ENCODE data around the gene CHRNA4. TPM values are rescaled to one million over a fixed set of nuclear protein-coding genes. Genes with fewer than 3 reads are reported as not detected.

CHRNA4 gene
- total and polyA plus RNA-seq, 2 experiments from 2014 or later: 0.15 TPM; not detected in 1

DNA sequence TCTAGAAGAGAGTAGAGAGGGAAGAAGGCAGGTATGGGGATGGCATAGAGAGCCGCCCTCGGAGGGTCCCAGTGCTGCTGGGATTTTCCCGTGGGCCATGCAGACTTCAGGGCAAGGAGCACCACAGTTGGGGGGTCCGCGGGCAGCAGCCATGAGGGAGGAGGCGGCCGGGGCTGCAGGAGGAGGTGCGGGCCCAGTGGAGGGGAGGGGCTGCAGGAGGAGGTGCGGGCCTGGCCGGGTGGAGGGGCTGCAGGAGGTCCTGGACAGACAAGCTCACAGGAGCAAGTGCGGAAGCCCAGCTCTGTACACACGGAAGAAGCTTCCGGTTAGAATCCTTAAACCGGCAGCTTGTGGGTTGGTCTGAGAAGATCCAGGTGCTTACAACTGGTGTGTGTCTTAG is 34.6 kb upstream of the CHRNA4 start:
- no peaks in the 10 kb centered on the region for H3K36me3 ChIP-seq
- no peaks in the 10 kb centered on the region for H3K9me3 ChIP-seq (ENCODE audit: low read depth)
- no peak overlapping the region for H3K27ac ChIP-seq
- no peaks in the 10 kb centered on the region for H3K4me1 ChIP-seq (ENCODE audit: low read depth)
- H3K27me3 ChIP-seq: peaks cover 21% of the 10 kb centered on the region
- H3K4me3 ChIP-seq: no peak overlapping the region
- DNase-seq (ENCODE audit: low read depth in 1 of 2, low spot score in 1 of 2): no peak
- TF ChIP-seq, protein P1, sequence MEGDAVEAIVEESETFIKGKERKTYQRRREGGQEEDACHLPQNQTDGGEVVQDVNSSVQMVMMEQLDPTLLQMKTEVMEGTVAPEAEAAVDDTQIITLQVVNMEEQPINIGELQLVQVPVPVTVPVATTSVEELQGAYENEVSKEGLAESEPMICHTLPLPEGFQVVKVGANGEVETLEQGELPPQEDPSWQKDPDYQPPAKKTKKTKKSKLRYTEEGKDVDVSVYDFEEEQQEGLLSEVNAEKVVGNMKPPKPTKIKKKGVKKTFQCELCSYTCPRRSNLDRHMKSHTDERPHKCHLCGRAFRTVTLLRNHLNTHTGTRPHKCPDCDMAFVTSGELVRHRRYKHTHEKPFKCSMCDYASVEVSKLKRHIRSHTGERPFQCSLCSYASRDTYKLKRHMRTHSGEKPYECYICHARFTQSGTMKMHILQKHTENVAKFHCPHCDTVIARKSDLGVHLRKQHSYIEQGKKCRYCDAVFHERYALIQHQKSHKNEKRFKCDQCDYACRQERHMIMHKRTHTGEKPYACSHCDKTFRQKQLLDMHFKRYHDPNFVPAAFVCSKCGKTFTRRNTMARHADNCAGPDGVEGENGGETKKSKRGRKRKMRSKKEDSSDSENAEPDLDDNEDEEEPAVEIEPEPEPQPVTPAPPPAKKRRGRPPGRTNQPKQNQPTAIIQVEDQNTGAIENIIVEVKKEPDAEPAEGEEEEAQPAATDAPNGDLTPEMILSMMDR (IDR thresholded peaks at IDR 0.05; ENCODE audit: low read depth, low read length): no peak

GRCh38 chr20:63394920-63395455 is 33.8 kb upstream of the CHRNA4 start:
- no peak overlapping the region for H3K27ac ChIP-seq
- no peak for DNase-seq (ENCODE audit: low read depth in 1 of 2, low spot score in 1 of 2)
- peaks cover 21% of the 10 kb centered on the region for H3K27me3 ChIP-seq
- no peaks in the 10 kb centered on the region for H3K4me1 ChIP-seq (ENCODE audit: low read depth)
- TF ChIP-seq, protein P1 (IDR thresholded peaks at IDR 0.05; ENCODE audit: low read depth, low read length): no peak
- H3K4me3 ChIP-seq: no peak overlapping the region
- H3K36me3 ChIP-seq: no peaks in the 10 kb centered on the region
- H3K9me3 ChIP-seq (ENCODE audit: low read depth): no peaks in the 10 kb centered on the region

DNA sequence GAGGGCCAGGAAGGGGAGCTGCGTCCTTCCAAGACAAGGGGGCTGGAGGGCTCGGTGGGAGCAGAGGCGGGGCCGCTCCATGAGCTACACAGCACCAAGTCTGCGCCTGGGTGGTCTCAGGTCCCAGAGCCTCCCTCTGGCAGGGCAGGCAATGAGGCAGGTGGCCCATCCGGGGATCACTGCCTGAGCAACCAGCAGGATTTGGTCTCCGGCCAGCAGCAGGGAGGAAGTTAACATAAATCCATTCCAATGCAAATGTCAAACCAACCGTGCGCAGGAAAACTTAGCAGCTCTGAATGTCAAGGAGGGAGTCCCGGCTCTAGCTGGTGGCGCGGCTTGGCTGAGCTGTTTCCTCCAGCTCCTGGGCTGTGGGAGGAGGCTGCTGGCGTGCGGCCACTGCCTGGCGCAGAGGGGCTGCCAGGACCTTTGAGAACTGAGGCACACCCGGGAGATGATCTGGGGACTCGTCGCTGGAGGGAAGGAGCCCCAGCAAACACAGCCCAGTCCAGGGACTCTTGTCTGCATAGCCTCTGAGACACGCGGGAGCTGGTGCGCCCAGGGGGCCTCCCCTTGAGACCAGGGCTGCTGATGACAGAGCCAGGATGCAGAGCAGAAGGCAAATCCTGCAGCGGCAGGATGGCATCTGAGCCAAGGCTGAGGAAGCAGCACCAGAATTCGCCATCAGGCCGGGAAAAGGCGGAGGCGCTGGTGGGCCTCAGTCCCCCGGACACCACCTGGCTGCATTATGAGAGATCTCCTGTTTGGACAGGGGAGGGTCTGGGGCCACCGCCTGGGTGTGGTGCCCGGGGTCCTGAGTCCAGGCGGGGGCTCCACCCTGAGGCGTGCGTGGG is 33.1 kb upstream of the CHRNA4 start:
- H3K4me3 ChIP-seq: no peak overlapping the region
- peak in 1 of 2 donors; percentile 18 for DNase-seq (ENCODE audit: low read depth in 1 of 2, low spot score in 1 of 2)
- no peak overlapping the region for H3K27ac ChIP-seq
- H3K9me3 ChIP-seq (ENCODE audit: low read depth): no peaks in the 10 kb centered on the region
- H3K4me1 ChIP-seq (ENCODE audit: low read depth): no peaks in the 10 kb centered on the region
- no peaks in the 10 kb centered on the region for H3K36me3 ChIP-seq
- peaks cover 21% of the 10 kb centered on the region for H3K27me3 ChIP-seq
- TF ChIP-seq, protein P1 (IDR thresholded peaks at IDR 0.05; ENCODE audit: low read depth, low read length): no peak

- Histone ChIP-seq H3K27me3 (peaks cover 21% of the 10 kb centered on the region), H3K9me3 (ENCODE audit: low read depth) (no peaks in the 10 kb centered on the region), H3K27ac (no peak overlapping the region), H3K36me3 (no peaks in the 10 kb centered on the region), H3K4me3 (no peak overlapping the region), H3K4me1 (ENCODE audit: low read depth) (no peaks in the 10 kb centered on the region)
- TF ChIP-seq, protein P1 (IDR thresholded peaks at IDR 0.05; ENCODE audit: low read depth, low read length): no peak
- DNase-seq (ENCODE audit: low read depth in 1 of 2, low spot score in 1 of 2): no peak
Observed at GRCh38 chr20:63393566-63393965, 32.4 kb upstream of the CHRNA4 start.

DNA sequence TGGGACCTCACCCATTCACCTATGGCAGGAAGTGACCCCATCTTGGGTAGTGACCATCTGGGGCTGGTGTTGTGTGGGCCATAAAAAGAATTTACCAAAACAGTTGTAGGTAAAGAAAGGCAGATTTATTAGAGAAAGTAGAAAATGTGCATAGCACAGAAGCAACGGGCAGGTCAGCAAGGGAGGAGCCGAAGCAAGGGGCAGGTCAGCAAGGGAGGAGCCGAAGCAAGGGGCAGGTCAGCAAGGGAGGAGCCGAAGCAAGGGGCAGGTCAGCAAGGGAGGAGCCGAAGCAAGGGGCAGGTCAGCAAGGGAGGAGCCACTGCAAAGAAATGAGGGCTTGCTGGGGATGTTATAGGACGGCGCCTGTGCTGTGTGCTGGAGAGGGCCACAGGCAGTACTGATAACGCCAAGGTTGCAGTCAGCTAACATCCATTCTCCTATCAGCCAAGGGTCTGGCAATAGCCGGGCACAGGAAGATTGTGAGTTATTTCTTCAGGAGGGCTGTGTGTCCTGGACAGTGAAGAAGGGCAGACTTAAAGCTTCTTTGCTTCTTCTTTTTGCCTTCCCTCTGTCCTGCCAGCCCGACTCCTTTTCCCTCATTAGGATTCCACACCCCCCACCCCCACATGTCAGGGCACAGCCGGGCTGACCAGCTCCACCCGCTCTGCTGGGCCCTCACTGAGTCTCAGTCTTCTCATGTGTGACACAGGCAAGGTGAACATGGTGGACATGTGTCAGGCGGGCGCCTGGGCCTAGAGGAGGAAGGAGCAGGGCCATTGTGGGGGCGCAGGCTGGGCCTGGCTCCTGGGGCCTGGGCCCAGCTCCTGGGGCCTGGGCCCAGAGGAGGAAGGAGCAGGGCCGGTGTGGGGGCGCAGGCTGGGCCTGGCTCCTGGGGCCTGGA is 31.6 kb upstream of the CHRNA4 start:
- Histone ChIP-seq H3K9me3 (ENCODE audit: low read depth) (no peaks in the 10 kb centered on the region), H3K27ac (no peak overlapping the region), H3K4me1 (ENCODE audit: low read depth) (no peaks in the 10 kb centered on the region), H3K36me3 (no peaks in the 10 kb centered on the region), H3K4me3 (no peak overlapping the region), H3K27me3 (peaks cover 21% of the 10 kb centered on the region)
- TF ChIP-seq, protein P1 (IDR thresholded peaks at IDR 0.05; ENCODE audit: low read depth, low read length): no peak
- no peak for DNase-seq (ENCODE audit: low read depth in 1 of 2, low spot score in 1 of 2)
